GM12865 (cell line): ENCODE results near the gene PSENEN.

Experiments used
- DNase-seq: peaks from one replicate; pipeline ENCODE4 v3.0.0; 2010; ENCODE audit warnings: low read depth
- H3K4me3 ChIP-seq: 2 replicates; pipeline ENCODE4 v1.5.1; 2011; ENCODE audit warnings: mild to moderate bottlenecking, low read depth, low read length, control low read depth
- TF ChIP-seq, protein P1 (sequence below): IDR thresholded peaks from 2 replicates; pipeline ENCODE4 v1.5.1; 2011; ENCODE audit warnings: low read length, control low read depth, low read depth, inconsistent platforms; ENCODE audit not compliant: insufficient read depth; ENCODE audit errors: missing control alignments

The PSENEN gene

DNA sequence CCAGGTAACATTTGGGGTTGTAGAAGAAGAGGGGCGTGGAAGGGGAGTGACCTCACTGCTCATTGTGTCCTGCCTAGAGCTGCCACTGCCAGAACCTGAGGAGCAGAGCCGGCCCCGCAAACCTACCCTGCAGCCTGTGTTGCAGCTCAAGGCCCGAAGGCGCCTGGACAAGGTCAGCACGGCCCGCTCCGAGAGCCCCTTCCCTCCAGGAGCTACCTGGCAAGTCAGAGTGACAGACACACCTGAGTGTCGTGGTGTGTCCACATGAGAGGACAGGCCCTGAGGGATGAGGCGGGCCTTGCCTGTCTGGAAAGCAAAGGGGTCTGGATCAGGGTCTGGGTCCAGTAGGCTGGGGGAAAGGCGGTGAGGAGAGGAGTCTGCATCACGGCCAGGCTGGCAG, 20.9 kb upstream of the PSENEN start:
- no peak overlapping the region for H3K4me3 ChIP-seq
- no peak for DNase-seq
- TF ChIP-seq, protein P1, sequence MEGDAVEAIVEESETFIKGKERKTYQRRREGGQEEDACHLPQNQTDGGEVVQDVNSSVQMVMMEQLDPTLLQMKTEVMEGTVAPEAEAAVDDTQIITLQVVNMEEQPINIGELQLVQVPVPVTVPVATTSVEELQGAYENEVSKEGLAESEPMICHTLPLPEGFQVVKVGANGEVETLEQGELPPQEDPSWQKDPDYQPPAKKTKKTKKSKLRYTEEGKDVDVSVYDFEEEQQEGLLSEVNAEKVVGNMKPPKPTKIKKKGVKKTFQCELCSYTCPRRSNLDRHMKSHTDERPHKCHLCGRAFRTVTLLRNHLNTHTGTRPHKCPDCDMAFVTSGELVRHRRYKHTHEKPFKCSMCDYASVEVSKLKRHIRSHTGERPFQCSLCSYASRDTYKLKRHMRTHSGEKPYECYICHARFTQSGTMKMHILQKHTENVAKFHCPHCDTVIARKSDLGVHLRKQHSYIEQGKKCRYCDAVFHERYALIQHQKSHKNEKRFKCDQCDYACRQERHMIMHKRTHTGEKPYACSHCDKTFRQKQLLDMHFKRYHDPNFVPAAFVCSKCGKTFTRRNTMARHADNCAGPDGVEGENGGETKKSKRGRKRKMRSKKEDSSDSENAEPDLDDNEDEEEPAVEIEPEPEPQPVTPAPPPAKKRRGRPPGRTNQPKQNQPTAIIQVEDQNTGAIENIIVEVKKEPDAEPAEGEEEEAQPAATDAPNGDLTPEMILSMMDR: no peak

DNA sequence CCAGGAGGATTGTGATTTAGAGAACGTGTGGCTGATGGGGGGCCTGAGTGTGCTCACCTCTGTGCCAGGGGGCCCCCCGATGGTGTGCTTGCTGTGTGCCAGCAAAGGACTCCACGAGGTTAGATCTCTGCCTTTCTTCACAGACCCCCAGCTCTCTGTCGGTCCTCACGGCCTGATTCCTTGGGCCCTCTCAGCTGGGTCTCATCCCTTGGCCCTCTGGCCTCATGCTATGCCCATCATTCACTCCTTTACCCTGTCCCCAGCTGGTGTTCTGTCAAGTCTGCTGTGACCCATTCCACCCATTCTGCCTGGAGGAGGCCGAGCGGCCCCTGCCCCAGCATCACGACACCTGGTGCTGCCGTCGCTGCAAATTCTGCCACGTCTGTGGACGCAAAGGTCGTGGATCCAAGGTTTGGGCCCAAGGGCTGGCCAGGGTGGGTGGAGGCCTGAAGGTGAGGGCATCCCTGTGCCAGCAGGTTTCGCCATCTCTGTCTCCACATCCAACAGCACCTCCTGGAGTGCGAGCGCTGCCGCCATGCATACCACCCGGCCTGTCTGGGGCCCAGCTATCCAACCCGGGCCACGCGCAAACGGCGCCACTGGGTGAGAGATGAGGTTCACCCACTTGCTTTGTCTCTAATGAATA, 20.1 kb upstream of the PSENEN start:
- no peak overlapping the region for H3K4me3 ChIP-seq
- no peak for DNase-seq
- TF ChIP-seq, protein P1: no peak

DNA sequence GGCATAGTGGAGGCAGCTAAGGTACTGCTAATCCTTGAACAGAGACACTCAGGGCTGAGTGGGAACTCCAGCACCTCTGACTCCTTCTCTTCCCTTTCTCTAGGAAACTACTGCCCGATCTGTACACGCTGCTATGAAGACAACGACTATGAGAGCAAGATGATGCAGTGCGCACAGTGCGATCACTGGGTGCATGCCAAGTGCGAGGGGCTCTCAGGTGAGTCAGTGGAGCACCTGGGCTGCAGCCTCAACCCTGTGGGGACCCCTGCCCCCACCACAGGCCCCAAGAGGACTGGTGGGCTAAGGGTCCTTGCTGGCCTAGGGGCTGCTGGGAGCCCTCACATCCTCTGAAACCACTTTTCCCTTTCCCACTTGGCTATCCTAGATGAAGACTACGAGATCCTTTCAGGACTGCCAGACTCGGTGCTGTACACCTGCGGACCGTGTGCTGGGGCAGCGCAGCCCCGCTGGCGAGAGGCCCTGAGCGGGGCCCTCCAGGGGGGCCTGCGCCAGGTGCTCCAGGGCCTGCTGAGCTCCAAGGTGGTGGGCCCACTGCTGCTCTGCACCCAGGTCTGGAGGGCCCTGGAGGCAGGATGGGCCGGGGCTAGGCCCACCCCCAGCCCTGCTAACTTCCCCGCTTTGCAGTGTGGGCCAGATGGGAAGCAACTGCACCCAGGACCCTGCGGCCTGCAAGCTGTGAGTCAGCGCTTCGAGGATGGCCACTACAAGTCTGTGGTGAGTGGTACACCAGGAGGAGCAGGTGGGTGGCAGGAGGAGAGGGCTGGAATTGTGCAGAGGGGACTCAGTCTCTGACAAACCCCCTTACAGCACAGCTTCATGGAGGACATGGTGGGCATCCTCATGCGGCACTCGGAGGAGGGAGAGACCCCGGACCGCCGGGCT, 18.1 kb upstream of the PSENEN start:
- TF ChIP-seq, protein P1: no peak
- H3K4me3 ChIP-seq: no peak overlapping the region
- DNase-seq: no peak

DNA sequence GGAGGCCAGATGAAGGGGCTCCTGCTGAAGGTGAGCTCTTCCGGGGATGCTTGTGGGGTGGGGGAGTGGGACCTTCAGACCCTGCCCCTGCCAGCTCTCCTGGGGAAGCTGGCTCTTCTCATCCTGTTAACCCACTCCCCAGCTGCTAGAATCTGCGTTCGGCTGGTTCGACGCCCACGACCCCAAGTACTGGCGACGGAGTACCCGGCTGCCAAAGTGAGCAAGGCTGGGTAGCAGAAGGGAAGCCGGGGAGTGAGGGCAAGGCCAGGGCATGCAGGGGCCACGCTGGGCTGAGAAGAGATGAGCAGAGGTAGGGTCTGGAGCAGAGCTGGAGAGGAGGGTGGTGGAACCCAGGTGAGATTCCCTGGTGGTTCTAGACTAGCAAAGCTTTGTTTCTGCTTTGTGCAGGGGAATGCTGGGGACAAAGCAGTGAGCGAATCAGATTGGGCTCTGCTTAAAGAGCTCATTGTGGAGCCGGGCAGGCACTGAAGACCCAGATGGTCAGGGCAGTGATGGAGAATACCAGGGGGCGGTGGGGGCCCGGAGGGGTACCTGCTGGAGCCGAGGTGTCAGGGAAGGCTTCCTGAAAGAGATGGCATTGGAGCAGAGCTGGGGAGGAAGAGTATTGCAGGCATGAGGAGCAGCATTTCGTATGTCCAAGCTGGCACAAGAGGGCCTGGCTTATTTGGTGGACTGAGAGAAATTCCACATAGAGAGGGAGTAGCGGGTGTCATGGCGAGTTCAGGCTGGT, 17.3 kb upstream of the PSENEN start:
- no peak overlapping the region for H3K4me3 ChIP-seq
- TF ChIP-seq, protein P1: no peak
- DNase-seq: no peak

DNA sequence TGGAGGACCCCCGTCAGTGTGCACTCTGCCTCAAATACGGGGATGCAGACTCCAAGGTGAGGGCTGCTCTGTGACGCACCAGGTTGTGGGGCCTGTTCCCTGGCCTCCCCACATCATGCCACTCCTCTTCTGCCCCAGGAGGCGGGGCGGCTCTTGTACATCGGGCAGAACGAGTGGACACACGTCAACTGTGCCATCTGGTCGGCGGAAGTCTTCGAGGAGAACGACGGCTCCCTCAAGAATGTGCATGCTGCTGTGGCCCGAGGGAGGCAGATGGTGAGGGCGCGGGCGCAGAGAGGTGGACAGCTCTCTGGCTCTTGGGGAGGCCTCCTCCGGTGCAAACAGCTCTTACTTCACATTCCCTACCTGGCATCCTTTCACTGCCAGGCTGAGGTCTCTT, 16.4 kb upstream of the PSENEN start:
- no peak overlapping the region for H3K4me3 ChIP-seq
- no peak for DNase-seq
- TF ChIP-seq, protein P1: no peak

DNA sequence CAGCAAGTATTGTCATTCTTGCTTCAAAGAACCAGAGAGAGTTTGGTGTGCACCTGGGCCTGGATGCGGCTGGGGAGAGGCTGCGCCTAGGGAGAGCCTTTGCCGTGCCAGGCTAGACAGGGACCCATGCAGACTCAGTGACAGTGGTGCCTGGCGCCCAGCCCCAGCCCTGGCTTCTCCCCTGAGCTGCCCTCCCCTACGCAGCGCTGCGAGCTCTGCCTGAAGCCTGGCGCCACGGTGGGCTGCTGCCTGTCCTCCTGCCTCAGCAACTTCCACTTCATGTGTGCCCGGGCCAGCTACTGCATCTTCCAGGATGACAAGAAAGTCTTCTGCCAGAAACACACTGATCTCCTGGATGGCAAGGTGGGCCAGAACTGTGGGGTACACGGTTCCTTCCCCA, 15.7 kb upstream of the PSENEN start:
- DNase-seq: no peak
- TF ChIP-seq, protein P1: no peak
- H3K4me3 ChIP-seq: no peak overlapping the region
